GM10266 (cell line): ENCODE results near the gene JAZF1.

Experiments
- DNase-seq: peaks from one replicate; pipeline ENCODE4 v3.0.0; 2012; ENCODE audit errors: extremely low spot score
- TF ChIP-seq, protein P1 (sequence below): IDR thresholded peaks from 2 replicates; pipeline ENCODE4 v1.5.1; 2012; ENCODE audit warnings: mild to moderate bottlenecking, low read depth; ENCODE audit not compliant: control insufficient read depth, insufficient read depth; ENCODE audit errors: missing control alignments

Gene JAZF1

DNA sequence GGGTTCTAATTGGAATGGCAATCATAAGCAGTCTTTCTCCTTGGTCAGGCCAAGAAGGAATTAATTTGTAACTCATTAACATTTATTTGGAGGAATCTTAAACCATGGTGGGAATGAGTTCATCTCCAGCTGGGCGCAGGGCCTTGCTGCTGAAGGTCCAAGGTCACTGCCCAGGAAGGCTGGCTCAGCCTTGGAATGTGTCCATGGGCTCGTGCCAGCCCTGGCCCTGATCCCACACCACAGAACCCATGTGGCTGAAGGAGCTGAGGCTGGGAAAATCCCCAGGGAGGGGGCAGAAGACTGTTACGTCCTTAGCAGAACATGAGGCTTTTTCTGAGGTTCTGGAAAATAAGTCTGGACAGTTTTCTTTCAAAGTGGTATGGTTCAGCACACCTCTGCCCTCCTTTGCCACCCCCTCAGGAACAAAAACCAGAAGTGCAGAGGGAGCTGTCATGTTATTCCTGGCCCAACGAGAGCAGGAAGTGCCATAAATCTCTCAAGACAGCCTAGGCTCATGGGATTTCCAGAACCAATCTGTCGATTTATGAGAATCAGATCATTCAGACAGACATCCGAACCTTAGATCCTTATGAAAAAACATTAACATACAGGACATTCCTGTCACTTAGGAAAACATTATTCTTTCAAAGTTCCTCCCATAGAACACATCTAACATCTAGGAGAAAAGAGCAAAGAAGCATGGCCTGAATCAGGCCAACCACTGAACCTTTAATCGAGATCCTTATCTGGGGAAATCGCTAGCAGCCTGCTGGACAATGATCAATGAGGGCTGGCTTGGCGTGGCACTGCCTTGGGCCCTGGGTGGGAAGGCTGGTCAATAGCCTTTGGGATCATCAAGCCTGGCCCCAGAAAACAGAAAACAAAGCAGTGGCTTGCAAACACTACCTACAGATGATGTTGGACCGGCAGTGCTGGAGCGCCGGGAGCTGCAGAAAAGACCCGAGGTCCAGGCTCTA, 306.3 kb downstream of the JAZF1 start:
- no peak for DNase-seq
- TF ChIP-seq, protein P1, sequence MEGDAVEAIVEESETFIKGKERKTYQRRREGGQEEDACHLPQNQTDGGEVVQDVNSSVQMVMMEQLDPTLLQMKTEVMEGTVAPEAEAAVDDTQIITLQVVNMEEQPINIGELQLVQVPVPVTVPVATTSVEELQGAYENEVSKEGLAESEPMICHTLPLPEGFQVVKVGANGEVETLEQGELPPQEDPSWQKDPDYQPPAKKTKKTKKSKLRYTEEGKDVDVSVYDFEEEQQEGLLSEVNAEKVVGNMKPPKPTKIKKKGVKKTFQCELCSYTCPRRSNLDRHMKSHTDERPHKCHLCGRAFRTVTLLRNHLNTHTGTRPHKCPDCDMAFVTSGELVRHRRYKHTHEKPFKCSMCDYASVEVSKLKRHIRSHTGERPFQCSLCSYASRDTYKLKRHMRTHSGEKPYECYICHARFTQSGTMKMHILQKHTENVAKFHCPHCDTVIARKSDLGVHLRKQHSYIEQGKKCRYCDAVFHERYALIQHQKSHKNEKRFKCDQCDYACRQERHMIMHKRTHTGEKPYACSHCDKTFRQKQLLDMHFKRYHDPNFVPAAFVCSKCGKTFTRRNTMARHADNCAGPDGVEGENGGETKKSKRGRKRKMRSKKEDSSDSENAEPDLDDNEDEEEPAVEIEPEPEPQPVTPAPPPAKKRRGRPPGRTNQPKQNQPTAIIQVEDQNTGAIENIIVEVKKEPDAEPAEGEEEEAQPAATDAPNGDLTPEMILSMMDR: no peak

DNA sequence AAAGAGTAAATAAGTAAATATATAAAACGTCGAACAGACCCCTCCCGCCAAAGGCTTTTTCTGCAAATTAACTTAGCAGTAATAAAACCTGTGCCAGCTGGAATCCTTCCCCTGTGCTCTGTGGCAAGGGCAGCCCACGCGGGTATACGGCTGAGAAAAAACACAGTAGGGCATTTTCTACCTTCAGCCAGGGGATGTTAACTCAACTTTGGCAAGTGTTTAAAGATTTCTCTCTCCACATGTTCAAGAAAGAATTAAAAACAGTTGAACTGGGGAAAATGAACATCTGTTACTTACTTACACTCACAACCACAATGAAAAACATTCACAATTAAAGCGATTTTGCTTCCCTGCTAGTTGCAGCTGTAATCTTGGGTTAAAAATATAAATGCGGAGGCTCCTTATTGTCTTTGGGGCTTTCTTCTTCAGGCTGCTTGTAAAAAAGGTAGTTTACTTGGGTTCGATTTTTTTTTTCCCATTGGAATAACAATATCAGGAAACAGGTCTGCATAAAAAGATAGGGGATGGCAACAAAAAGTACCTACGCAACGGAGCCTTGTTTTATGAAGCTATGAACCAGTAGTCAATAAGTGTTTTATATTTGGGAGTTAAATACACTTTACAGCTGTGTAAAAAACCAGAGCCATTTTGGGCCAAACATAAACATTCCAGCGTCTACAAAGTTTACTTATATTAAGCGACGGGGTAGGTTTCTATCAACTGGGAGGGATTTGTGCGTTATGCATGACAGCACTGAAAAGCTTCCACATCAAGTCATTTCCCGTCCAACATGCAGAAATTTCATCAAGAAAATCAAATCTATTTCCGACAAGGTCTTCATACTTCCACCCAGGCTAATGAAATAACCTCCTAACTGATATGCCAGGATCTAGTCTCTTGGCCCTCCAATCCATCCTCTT, 308.0 kb downstream of the JAZF1 start:
- TF ChIP-seq, protein P1: no peak
- DNase-seq: no peak

DNA sequence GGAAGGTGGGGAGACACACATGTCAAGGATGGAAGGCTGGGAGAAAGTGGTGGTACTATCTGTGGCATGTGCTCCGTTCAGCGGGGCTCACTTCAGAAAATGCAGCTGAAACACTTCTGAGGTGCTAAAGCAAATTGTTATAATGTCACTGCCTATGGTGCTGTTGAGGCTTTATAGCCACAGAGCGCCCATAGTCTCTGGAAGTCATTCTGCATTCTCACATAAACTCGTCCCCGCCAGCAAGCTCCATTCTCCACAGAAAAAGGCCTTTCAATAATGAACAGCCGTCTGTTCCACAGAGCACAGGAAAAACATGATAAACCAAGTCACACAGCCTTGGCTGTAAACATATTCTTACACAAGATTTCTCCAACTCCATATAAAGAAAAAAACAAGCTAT, 308.7 kb downstream of the JAZF1 start:
- no peak for DNase-seq
- TF ChIP-seq, protein P1: no peak

DNA sequence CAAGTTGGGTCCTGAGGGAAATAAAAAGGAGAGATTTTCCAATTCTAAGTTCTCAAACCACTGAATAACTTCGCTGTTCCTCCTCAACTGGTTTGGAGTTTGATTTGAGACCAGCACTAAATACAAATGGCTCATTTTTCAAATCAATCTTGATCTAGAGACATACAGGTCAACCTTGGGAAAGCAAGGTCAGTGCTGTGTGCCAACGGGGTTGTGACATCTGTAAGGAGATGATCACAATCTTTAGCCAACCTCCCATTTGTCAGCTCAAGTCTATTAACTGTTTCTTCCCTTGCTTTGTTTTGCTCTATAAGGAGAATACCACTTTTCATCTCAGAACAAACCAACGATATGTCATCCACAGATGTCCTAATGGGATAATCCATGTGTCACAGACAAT, 309.5 kb downstream of the JAZF1 start:
- no peak for DNase-seq
- TF ChIP-seq, protein P1: no peak

DNA sequence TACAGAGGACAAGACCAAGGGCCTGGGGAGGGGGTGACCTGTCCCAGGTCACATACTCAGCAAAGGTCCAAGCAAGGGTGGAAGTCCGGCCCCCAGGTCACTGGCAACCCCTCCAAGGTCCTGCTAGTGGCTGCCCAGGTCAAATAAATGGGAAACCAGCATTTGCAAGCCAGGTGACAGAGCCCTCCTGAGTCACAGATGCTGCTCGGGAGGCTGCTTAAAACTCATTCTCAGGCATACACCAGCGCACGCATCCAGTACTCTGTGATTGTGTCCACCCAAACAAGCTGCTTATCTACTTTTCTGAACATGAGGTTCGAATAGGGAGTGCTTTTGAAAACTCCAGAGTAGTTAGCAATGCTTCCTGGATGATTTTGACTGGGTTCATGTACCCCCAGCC, 310.0 kb downstream of the JAZF1 start:
- no peak for DNase-seq
- TF ChIP-seq, protein P1: no peak

DNA sequence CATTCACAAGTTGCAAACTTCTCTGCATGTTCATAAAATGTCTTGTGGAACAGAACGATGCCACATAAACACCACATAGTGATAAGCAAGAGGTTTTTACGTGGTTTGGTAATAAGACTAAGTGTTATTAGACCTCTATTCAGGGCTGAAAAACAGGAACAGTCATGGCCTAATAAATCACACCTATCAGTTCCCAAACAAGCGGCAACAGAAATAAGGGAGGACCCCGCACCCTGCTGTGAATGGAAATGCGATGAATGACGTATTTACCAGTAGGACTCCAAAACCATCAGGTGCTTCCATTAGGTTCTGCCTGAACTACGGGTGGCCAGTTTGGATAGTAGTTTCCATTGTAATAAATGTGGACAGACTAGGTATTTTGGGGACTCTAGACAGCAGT, 311.5 kb downstream of the JAZF1 start:
- DNase-seq: no peak
- TF ChIP-seq, protein P1: no peak
